Measurements from ENCODE around the gene ME3.

GRCh38 chr11:86464509-86465221 lies 207.8 kb downstream of the ME3 start:
- no peak for TF ChIP-seq GATA2 (IDR thresholded peaks at IDR 0.05; ENCODE audit: low read depth, low read length)
- no peak for TF ChIP-seq GATA3 (IDR thresholded peaks at IDR 0.05; ENCODE audit: low read depth, low read length)

All from SH-SY5Y (cell line).